ENCODE measurements around the gene GCDH. TPM values are rescaled to one million over a fixed set of nuclear protein-coding genes. Genes with fewer than 3 reads are reported as not detected.

GCDH gene
- total RNA-seq, 2 experiments from 2014 or later, result 23.3 to 25.1 TPM

GRCh38 chr19:12921047-12921446, 30.1 kb downstream of the GCDH start:
- H3K36me3 Mint-ChIP-seq (ENCODE audit: low read depth), result peaks cover 36% of the 10 kb centered on the region
- H3K9me3 Mint-ChIP-seq, result no peaks in the 10 kb centered on the region
- H3K27ac Mint-ChIP-seq, result peak overlapping the region; percentile 30
- ChIA-PET POLR2A (interaction anchor here (1.6 to 2.8 kb wide), 4 partner anchors 12 to 36 kb away, joined by 3 to 15 read pairs (median 10); partner anchors contain the start of genes FARSA and GCDH), CTCF (interaction anchor here (1.4 kb wide), 1 partner anchor 44 kb away, joined by 4 read pairs; no protein-coding TSS in a partner anchor)
- DNase-seq, result no peak
- H3K4me3 Mint-ChIP-seq, result no peak overlapping the region
- peaks cover 24% of the 10 kb centered on the region for H3K4me1 Mint-ChIP-seq
- H3K27me3 Mint-ChIP-seq, result no peaks in the 10 kb centered on the region

DNA sequence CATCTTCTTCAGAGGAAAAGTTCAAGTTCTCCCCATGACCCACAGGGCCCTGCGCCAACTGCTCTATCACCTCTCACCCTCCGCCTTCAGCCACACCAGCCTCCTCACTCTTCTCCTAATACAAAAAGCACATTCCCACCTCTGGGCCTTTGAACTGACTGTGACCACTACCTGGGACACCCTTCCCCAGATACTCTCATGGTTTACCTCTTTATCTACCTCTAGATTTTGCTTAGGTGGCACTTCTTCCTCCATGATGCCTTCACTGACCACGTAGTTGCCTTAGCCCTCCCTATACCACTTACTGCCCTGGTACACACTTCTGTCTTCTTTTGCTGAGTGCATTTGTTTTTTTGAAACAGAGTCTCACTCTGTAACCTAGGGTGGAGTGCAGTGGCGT, 32.0 kb downstream of the GCDH start:
- Mint-ChIP-seq H3K9me3 (no peaks in the 10 kb centered on the region), H3K27ac (no peak overlapping the region), H3K36me3 (ENCODE audit: low read depth) (peaks cover 49% of the 10 kb centered on the region), H3K4me1 (peaks cover 20% of the 10 kb centered on the region), H3K4me3 (no peak overlapping the region), H3K27me3 (no peaks in the 10 kb centered on the region)
- POLR2A ChIA-PET, result interaction anchor here (0.8 kb wide), 1 partner anchor 10 kb away, joined by 3 read pairs; no protein-coding TSS in a partner anchor
- CTCF ChIA-PET, result no interaction called here
- DNase-seq, result no peak

- Mint-ChIP-seq H3K27ac (no peak overlapping the region), H3K27me3 (no peaks in the 10 kb centered on the region), H3K36me3 (ENCODE audit: low read depth) (peaks cover 58% of the 10 kb centered on the region), H3K9me3 (no peaks in the 10 kb centered on the region), H3K4me1 (peaks cover 8% of the 10 kb centered on the region), H3K4me3 (no peak overlapping the region)
- DNase-seq, result no peak
- POLR2A ChIA-PET, result interaction anchor here (0.7 to 1.2 kb wide), 2 partner anchors 8 to 32 kb away, joined by 4 to 6 read pairs; partner anchors contain the start of genes FARSA and GADD45GIP1
- CTCF ChIA-PET, result interaction anchor here (0.5 kb wide), 1 partner anchor 18 kb away, joined by 3 read pairs; no protein-coding TSS in a partner anchor
Measured at GRCh38 chr19:12924621-12925310, 33.8 kb downstream of the GCDH start.

DNA sequence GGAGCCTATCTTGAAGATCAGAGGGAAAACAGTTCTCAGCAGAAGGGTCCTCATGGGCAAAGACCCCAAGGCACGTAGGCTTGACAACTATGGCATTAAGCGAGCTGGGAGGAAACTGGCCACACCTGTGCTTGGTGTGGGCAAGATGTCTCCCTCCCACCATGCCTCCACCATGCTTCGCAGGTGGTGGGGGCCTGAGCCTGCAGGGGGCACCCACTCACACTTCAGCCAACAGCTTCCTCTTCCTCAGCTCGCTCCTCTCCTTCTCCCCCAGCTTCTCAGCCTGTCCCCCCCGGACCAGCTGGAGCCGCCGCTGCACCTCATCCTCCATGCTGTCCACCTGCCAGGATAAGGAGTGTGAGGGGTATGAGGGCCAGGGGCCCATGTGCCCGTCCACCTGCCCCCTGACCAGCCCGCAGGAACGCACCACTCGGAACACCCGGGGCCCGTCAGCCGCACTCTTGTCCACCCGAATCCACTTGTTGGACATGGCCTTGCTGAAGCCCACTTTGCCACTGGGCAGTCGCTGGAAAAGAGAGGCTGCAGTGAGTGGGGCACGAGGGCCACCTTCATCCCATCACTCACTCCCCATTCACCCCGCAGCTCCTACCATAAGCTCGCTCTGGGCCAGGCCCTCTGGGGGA, 39.2 kb downstream of the GCDH start:
- no peaks in the 10 kb centered on the region for H3K27me3 Mint-ChIP-seq
- no peak overlapping the region for H3K27ac Mint-ChIP-seq
- ChIA-PET POLR2A (interaction anchor here (1.8 to 2.3 kb wide), 2 partner anchors 8 to 11 kb away, joined by 7 to 8 read pairs; partner anchors contain the start of genes CALR and SYCE2), CTCF (no interaction called here)
- peaks cover 43% of the 10 kb centered on the region for H3K36me3 Mint-ChIP-seq (ENCODE audit: low read depth)
- H3K4me1 Mint-ChIP-seq, result peaks cover 23% of the 10 kb centered on the region
- H3K4me3 Mint-ChIP-seq, result no peak overlapping the region
- no peaks in the 10 kb centered on the region for H3K9me3 Mint-ChIP-seq
- DNase-seq, result no peak

GRCh38 chr19:12932392-12933286, 41.7 kb downstream of the GCDH start:
- ChIA-PET CTCF (interaction anchor here (0.6 to 3.2 kb wide), 9 partner anchors 14 to 175 kb away, joined by 3 to 19 read pairs (median 4); partner anchors contain the start of genes GCDH, KLF1 and SYCE2), POLR2A (interaction anchor here (0.7 to 3.1 kb wide), 19 partner anchors 8 to 236 kb away, joined by 3 to 18 read pairs (median 6); partner anchors contain the start of genes GADD45GIP1, GCDH, KLF1 and RAD23A)
- Mint-ChIP-seq H3K27me3 (no peaks in the 10 kb centered on the region), H3K9me3 (no peaks in the 10 kb centered on the region), H3K4me3 (peak overlapping the region; percentile 99), H3K36me3 (ENCODE audit: low read depth) (peaks cover 29% of the 10 kb centered on the region), H3K27ac (peak overlapping the region; percentile 87), H3K4me1 (peaks cover 33% of the 10 kb centered on the region)
- DNase-seq, result peak; percentile 38

DNA sequence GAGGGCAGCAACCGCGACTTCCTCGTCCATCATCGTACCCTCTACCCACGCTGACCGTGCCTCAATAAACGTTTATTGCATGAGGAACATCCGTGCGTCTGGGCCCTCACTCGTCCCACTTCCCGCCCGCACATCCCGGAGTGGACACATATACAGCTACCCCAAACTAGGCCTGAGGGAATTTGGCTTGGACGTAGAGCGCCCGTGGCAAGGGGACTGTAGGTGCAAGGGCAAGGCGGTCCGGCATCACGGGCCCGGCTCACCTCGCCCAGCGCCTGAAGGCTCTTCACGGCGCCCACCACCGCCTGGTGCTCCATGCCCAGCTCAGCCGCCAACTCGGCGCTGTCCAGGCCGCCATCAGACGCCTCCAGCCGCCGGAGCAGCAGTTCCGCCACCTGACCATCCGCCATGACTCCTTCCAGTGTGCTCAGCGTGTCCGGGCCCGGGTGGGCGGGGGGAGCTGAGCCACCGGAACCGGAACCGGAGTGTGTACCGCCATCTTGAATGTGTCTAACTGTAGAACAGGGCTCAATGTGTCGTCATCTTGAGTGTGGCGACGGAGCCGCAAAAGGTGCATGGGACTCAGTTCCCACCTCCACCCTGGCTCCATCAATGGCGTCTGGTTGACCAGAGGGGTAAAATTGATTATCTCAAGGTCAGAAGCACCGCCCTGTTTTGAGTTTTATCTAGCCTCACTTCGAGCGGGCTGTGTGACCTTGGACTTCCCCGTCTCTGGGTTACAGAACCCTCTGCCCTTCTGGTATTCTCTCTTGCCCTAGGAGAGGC, 42.5 kb downstream of the GCDH start, which contains the start of gene FARSA:
Gene FARSA (minus strand): TSS at position 425 of the 786 bp plus-strand sequence. CDS start 15 bp downstream, at position 410.
- Mint-ChIP-seq H3K9me3 (no peaks in the 10 kb centered on the region), H3K4me3 (peak within 1 kb of the TSS; percentile 99), H3K27ac (peak within 1 kb of the TSS; percentile 87), H3K36me3 (ENCODE audit: low read depth) (peaks cover 27% of the 10 kb centered on the region), H3K27me3 (no peaks in the 10 kb centered on the region), H3K4me1 (peaks cover 38% of the 10 kb centered on the region)
- ChIA-PET POLR2A (interaction anchor here (0.9 to 3.1 kb wide), 17 partner anchors 9 to 236 kb away, joined by 3 to 18 read pairs (median 7); partner anchors contain the start of genes GADD45GIP1, GCDH, KLF1 and RAD23A), CTCF (interaction anchor here (1.1 to 3.2 kb wide), 5 partner anchors 32 to 175 kb away, joined by 3 to 19 read pairs (median 4); partner anchors contain the start of genes GCDH and KLF1)
- DNase-seq, result peak; percentile 93

DNA sequence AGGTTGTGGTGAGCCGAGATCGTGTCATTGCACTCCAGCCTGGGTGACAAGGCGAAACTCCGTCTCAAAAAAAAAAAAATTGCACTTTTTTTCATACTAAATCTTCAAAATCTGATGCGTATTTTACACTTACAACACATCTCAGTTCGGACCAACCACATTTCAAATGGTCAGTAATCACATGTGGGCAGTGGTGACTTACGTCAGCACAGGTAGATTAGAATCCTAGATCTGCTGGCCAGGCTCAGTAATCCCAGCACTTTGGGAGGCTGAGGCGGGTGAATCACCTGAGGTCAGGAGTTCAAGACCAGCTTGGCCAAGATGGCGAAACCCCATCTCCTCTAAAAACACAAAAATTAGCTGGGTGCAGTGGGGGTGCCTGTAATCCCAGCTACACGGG, 44.1 kb downstream of the GCDH start:
- Mint-ChIP-seq H3K27ac (no peak overlapping the region), H3K36me3 (ENCODE audit: low read depth) (peaks cover 32% of the 10 kb centered on the region), H3K4me1 (peaks cover 46% of the 10 kb centered on the region), H3K4me3 (no peak overlapping the region), H3K27me3 (no peaks in the 10 kb centered on the region), H3K9me3 (no peaks in the 10 kb centered on the region)
- no peak for DNase-seq
- CTCF ChIA-PET, result no interaction called here
- POLR2A ChIA-PET, result no interaction called here

DNA sequence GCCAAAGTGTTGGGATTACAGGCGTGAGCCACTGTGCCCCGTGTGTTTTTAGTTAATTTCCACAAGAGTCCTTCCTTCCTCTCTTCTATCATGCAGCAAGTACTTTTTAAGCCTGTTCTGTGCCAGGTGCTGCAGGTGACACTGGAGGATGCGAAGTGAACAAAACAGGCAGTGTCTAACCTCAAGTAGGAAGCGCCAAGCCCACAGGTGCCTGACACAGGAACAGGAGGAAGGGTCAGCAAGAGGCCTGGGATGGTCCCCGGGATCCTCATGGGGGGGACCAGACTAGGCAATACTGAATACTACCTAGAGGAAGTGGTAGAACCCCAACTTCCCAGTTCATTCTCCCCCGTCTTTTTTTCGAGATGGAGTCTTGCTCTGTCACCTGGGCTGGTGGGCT, 45.6 kb downstream of the GCDH start:
- DNase-seq, result no peak
- peaks cover 45% of the 10 kb centered on the region for H3K36me3 Mint-ChIP-seq (ENCODE audit: low read depth)
- CTCF ChIA-PET, result no interaction called here
- H3K4me1 Mint-ChIP-seq, result peaks cover 58% of the 10 kb centered on the region
- POLR2A ChIA-PET, result interaction anchor here (1.0 to 3.3 kb wide), 7 partner anchors 10 to 181 kb away, joined by 3 to 37 read pairs (median 16); partner anchors contain the start of genes JUNB, NACC1, RAD23A and SYCE2
- no peak overlapping the region for H3K27ac Mint-ChIP-seq
- H3K27me3 Mint-ChIP-seq, result no peaks in the 10 kb centered on the region
- H3K4me3 Mint-ChIP-seq, result no peak overlapping the region
- no peaks in the 10 kb centered on the region for H3K9me3 Mint-ChIP-seq

- CTCF ChIA-PET, result interaction anchor here (0.9 to 1.4 kb wide), 6 partner anchors 28 to 204 kb away, joined by 3 to 10 read pairs (median 4); partner anchors contain the start of gene GCDH
- Mint-ChIP-seq H3K27ac (peak overlapping the region; percentile 92), H3K36me3 (ENCODE audit: low read depth) (peaks cover 50% of the 10 kb centered on the region), H3K4me3 (peak overlapping the region; percentile 99), H3K4me1 (peaks cover 61% of the 10 kb centered on the region), H3K9me3 (no peaks in the 10 kb centered on the region), H3K27me3 (no peaks in the 10 kb centered on the region)
- no peak for DNase-seq
- POLR2A ChIA-PET, result interaction anchor here (0.7 to 3.3 kb wide), 18 partner anchors 8 to 241 kb away, joined by 3 to 37 read pairs (median 8); partner anchors contain the start of genes FBXW9, GADD45GIP1, GCDH and JUNB
Measured at GRCh38 chr19:12937093-12937926, 46.4 kb downstream of the GCDH start.

DNA sequence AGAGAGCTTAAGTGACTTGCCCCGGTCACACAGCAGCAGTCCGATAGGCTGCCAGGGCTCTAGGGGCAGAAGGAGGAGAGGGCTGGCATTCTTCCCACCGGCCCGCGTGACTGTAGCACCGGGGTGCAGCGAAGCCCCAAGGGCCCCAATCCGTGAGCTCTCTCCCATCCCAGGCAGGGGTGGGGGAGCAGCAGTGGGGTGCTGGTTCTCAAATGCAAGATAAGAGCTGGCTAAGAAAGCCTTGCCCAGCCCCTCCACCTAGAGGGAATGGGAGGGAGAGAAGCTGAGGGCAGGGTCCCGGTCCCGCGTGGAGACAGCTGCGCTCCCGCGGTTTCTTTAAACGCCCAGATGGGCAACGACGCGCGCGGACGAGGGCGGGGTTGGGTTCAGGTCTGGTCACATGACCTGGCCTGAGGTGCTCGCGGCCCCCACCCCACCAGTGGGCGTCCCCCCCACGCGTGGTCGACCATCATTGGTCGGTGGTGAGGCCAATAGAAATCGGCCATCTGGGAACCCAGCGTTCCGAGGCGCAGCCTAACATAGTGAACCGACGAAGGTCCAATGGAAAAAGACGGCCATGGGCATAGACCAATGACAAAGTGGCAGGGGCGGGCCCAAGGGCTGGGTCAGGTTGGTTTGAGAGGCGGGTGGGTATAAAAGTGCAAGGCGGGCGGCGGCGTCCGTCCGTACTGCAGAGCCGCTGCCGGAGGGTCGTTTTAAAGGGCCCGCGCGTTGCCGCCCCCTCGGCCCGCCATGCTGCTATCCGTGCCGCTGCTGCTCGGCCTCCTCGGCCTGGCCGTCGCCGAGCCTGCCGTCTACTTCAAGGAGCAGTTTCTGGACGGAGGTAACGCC, 47.2 kb downstream of the GCDH start, which contains the start of gene CALR:
Gene CALR (plus strand): TSS at position 683 of the 852 bp plus-strand sequence. CDS start 71 bp downstream, at position 754.
- H3K9me3 Mint-ChIP-seq, result no peaks in the 10 kb centered on the region
- peak within 1 kb of the TSS; percentile 92 for H3K27ac Mint-ChIP-seq
- peaks cover 52% of the 10 kb centered on the region for H3K36me3 Mint-ChIP-seq (ENCODE audit: low read depth)
- H3K4me1 Mint-ChIP-seq, result peaks cover 59% of the 10 kb centered on the region
- H3K27me3 Mint-ChIP-seq, result no peaks in the 10 kb centered on the region
- CTCF ChIA-PET, result interaction anchor here (0.5 to 1.4 kb wide), 7 partner anchors 27 to 205 kb away, joined by 3 to 10 read pairs (median 3); partner anchors contain the start of gene GCDH
- POLR2A ChIA-PET, result interaction anchor here (0.7 to 3.3 kb wide), 19 partner anchors 8 to 242 kb away, joined by 3 to 37 read pairs (median 8); partner anchors contain the start of genes FBXW9, GADD45GIP1, GCDH and JUNB
- peak within 1 kb of the TSS; percentile 99 for H3K4me3 Mint-ChIP-seq
- peak; percentile 99 for DNase-seq

Data from activated CD4-positive, alpha-beta memory T cell treated with anti-CD3 and anti-CD28 coated beads, Interleukin-2, amount 10 ng/mL, durations not matched to agents 7 days and 5 days (primary cell).